ENCODE data around the gene ATP9A.

ATP9A gene

DNA sequence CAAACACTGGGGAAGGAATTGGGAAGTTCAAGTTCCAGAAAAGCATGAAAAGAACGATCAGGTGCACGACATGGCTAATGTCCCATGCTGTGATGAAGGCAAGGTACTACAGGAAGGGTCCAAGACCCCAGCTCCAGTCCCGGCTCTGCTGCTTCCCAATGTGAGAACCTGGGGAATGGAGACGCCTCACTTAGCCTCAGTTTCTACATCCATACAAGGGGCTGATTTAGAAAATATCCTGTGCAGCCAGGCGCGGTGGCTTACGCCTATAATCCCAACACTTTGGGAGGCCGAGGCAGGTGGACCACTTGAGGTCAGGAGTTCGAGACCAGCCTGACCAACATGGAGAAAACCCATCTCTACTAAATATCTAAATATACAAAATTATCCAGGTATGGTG, 144.9 kb downstream of the ATP9A start:
- H2BK120ac ChIP-seq (ENCODE audit: low read depth, low read length): no peak overlapping the region
- H2BK5ac ChIP-seq (ENCODE audit: low read length): no peak overlapping the region
- no peak overlapping the region for H3K14ac ChIP-seq (ENCODE audit: low read length)
- H2AFZ ChIP-seq (ENCODE audit: low read length): no peak overlapping the region
- no peak overlapping the region for H3K23ac ChIP-seq (ENCODE audit: low read depth, low read length, poor library complexity)
- H3K4me2 ChIP-seq (ENCODE audit: insufficient read depth, low read length, poor library complexity, severe bottlenecking): no peak overlapping the region
- H3K27me3 ChIP-seq (ENCODE audit: control insufficient read depth in 3 of 3, insufficient read depth in 3 of 3, low read depth in 1 of 3, low read length in 3 of 3): no peaks in the 10 kb centered on the region
- H3K18ac ChIP-seq (ENCODE audit: low read length): no peak overlapping the region
- DNase-seq (ENCODE audit: low spot score): no peak
- H4K8ac ChIP-seq (ENCODE audit: low read depth, low read length): no peak overlapping the region
- no peak overlapping the region for H2BK12ac ChIP-seq (ENCODE audit: low read length)
- peaks cover 0 to 8% of the 10 kb centered on the region in 2 donors for H3K4me1 ChIP-seq (ENCODE audit: control insufficient read depth in 2 of 2, insufficient read depth in 1 of 2, low read depth in 1 of 2, low read length in 2 of 2)
- H3K4me3 ChIP-seq (ENCODE audit: low read length in 2 of 2): no peak overlapping the region
- H3K36me3 ChIP-seq (replicated peaks in 1 of 2; ENCODE audit: control insufficient read depth in 2 of 2, insufficient read depth in 2 of 2, low read length in 2 of 2): peaks cover 0 to 46% of the 10 kb centered on the region in 2 donors
- no peak overlapping the region for H3K4ac ChIP-seq (ENCODE audit: low read length)
- H2BK15ac ChIP-seq (ENCODE audit: low read length): no peak overlapping the region
- no peak overlapping the region for H3K27ac ChIP-seq (replicated peaks; ENCODE audit: low read length)
- H3K9me3 ChIP-seq (replicated peaks in 1 of 2; ENCODE audit: control insufficient read depth in 2 of 2, insufficient read depth in 1 of 2, low read depth in 1 of 2, low read length in 2 of 2): no peaks in the 10 kb centered on the region
- no peak overlapping the region for H3K9ac ChIP-seq (ENCODE audit: low read depth, low read length, poor library complexity)
- no peak overlapping the region for H2AK5ac ChIP-seq (ENCODE audit: low read depth, low read length)
- no peak overlapping the region for H4K91ac ChIP-seq (ENCODE audit: low read depth, low read length, poor library complexity)
- H3K79me1 ChIP-seq (ENCODE audit: low read depth, low read length): no peaks in the 10 kb centered on the region
- WGBS, 2 donors (ENCODE audit: extremely low coverage in 2 of 2, insufficient read length in 2 of 2, insufficient replicate concordance in 1 of 2): no CpG with 5 or more reads among the region's 9 CpGs

DNA sequence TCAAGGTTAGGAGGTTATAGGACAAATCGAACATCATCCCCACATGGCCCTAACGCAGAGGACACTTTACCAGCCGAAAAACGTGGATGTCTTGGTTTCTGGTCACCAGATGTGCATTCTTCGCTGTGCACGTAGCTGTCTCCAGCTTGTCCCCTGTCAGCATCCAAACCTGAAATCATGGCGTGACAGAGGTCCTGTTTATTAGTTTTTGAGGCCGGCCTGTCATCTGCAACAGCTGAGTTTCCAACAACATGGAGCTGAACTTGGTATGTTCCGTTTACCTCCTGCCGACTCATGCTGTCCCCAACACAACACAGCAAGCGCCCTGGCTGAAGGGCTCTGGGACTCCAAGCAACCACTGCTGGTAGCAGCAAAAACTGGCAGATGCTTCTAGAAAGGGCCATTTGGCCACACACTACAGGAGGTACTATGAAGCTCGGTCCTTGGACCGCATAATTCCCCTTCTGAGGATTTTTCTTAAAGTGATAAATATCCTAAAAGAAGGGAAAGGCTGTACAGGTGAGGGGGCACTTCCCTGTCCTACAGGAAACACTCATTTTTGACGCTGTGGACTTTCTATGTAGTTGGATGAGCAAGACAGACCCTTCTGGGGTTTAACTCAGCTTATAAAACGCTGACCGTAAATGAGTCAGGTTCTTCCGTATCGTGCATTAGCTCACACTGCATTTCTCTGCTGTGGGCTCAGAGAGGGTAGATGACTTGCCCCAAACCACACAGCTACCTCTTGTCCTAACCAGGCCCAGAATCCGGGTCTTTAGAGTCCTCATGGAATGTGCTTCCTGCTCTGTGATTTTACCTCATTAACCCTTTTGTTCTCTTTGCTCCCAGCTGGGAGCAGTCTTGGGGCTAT, 146.0 kb downstream of the ATP9A start:
- Histone ChIP-seq H4K91ac (ENCODE audit: low read depth, low read length, poor library complexity) (no peak overlapping the region), H2AK5ac (ENCODE audit: low read depth, low read length) (no peak overlapping the region), H2BK15ac (ENCODE audit: low read length) (no peak overlapping the region), H2BK5ac (ENCODE audit: low read length) (no peak overlapping the region), H3K18ac (ENCODE audit: low read length) (no peak overlapping the region), H3K4me1 (ENCODE audit: control insufficient read depth in 2 of 2, insufficient read depth in 1 of 2, low read depth in 1 of 2, low read length in 2 of 2) (peaks cover 0 to 8% of the 10 kb centered on the region in 2 donors), H3K23ac (ENCODE audit: low read depth, low read length, poor library complexity) (no peak overlapping the region), H3K4me2 (ENCODE audit: insufficient read depth, low read length, poor library complexity, severe bottlenecking) (no peak overlapping the region), H2BK120ac (ENCODE audit: low read depth, low read length) (no peak overlapping the region), H3K4ac (ENCODE audit: low read length) (no peak overlapping the region), H3K9ac (ENCODE audit: low read depth, low read length, poor library complexity) (no peak overlapping the region), H4K8ac (ENCODE audit: low read depth, low read length) (no peak overlapping the region), H3K36me3 (replicated peaks in 1 of 2; ENCODE audit: control insufficient read depth in 2 of 2, insufficient read depth in 2 of 2, low read length in 2 of 2) (peaks cover 2 to 46% of the 10 kb centered on the region in 2 donors), H2BK12ac (ENCODE audit: low read length) (no peak overlapping the region), H3K14ac (ENCODE audit: low read length) (no peak overlapping the region), H3K9me3 (replicated peaks in 1 of 2; ENCODE audit: control insufficient read depth in 2 of 2, insufficient read depth in 1 of 2, low read depth in 1 of 2, low read length in 2 of 2) (no peaks in the 10 kb centered on the region), H3K79me1 (ENCODE audit: low read depth, low read length) (no peaks in the 10 kb centered on the region), H2AFZ (ENCODE audit: low read length) (no peak overlapping the region), H3K27ac (replicated peaks; ENCODE audit: low read length) (no peak overlapping the region), H3K27me3 (ENCODE audit: control insufficient read depth in 3 of 3, insufficient read depth in 3 of 3, low read depth in 1 of 3, low read length in 3 of 3) (no peaks in the 10 kb centered on the region), H3K4me3 (ENCODE audit: low read length in 2 of 2) (no peak overlapping the region)
- no peak for DNase-seq (ENCODE audit: low spot score)
- WGBS, 2 donors (ENCODE audit: extremely low coverage in 2 of 2, insufficient read length in 2 of 2, insufficient replicate concordance in 1 of 2): no CpG with 5 or more reads among the region's 19 CpGs

DNA sequence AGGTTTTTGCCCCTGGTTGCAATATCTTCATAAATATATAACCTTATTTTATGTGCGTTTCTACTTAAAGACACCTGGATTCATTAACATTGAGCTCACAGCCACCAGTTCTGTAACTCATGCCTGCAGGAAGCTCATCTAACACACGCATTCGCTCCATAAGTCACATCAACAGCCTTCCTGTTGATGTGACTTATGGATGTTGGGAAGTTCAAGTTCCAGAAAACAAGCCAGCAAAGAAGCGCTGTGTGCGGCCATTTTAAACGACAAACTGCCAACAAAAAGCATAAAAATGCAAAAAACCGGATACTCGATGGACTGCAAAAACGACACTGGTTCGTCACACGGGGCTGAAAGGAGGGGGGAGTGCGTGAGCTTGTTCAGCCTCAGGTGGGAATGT, 147.8 kb downstream of the ATP9A start:
- Histone ChIP-seq H3K79me1 (ENCODE audit: low read depth, low read length) (no peaks in the 10 kb centered on the region), H3K4me2 (ENCODE audit: insufficient read depth, low read length, poor library complexity, severe bottlenecking) (no peak overlapping the region), H3K9me3 (replicated peaks in 1 of 2; ENCODE audit: control insufficient read depth in 2 of 2, insufficient read depth in 1 of 2, low read depth in 1 of 2, low read length in 2 of 2) (no peaks in the 10 kb centered on the region), H3K4me1 (ENCODE audit: control insufficient read depth in 2 of 2, insufficient read depth in 1 of 2, low read depth in 1 of 2, low read length in 2 of 2) (peaks cover 0 to 8% of the 10 kb centered on the region in 2 donors), H4K8ac (ENCODE audit: low read depth, low read length) (no peak overlapping the region), H3K9ac (ENCODE audit: low read depth, low read length, poor library complexity) (no peak overlapping the region), H3K36me3 (replicated peaks in 1 of 2; ENCODE audit: control insufficient read depth in 2 of 2, insufficient read depth in 2 of 2, low read length in 2 of 2) (peaks cover 2 to 49% of the 10 kb centered on the region in 2 donors), H3K27ac (replicated peaks; ENCODE audit: low read length) (no peak overlapping the region), H2BK15ac (ENCODE audit: low read length) (no peak overlapping the region), H2BK12ac (ENCODE audit: low read length) (no peak overlapping the region), H2BK5ac (ENCODE audit: low read length) (no peak overlapping the region), H4K91ac (ENCODE audit: low read depth, low read length, poor library complexity) (no peak overlapping the region), H2BK120ac (ENCODE audit: low read depth, low read length) (no peak overlapping the region), H3K23ac (ENCODE audit: low read depth, low read length, poor library complexity) (no peak overlapping the region), H3K14ac (ENCODE audit: low read length) (no peak overlapping the region), H3K4ac (ENCODE audit: low read length) (no peak overlapping the region), H3K18ac (ENCODE audit: low read length) (no peak overlapping the region), H2AK5ac (ENCODE audit: low read depth, low read length) (no peak overlapping the region), H2AFZ (ENCODE audit: low read length) (no peak overlapping the region), H3K27me3 (ENCODE audit: control insufficient read depth in 3 of 3, insufficient read depth in 3 of 3, low read depth in 1 of 3, low read length in 3 of 3) (no peaks in the 10 kb centered on the region), H3K4me3 (ENCODE audit: low read length in 2 of 2) (no peak overlapping the region)
- DNase-seq (ENCODE audit: low spot score): no peak
- no CpG with 5 or more reads among the region's 12 CpGs for WGBS, 2 donors (ENCODE audit: extremely low coverage in 2 of 2, insufficient read length in 2 of 2, insufficient replicate concordance in 1 of 2)

DNA sequence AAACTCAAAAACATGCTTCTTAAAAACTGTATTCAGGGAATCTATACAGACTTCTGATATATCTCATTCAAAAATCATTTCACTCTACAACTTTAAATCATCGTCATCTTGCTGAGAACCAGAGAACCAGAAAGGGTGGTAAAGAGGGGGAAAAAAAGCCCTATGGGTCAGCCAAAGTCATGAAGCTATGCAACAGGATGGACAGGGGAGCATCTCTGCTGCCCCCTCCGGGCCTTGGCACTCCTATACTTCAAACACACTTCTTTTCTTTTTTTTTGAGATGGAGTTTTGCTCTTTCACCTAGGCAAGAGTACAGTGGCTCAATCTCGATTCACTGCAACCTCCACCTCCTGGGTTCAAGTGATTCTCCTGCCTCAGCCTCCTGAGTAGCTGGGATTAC, 152.1 kb downstream of the ATP9A start:
- no peak overlapping the region for H2BK5ac ChIP-seq (ENCODE audit: low read length)
- no peak overlapping the region for H3K27ac ChIP-seq (replicated peaks; ENCODE audit: low read length)
- no peak overlapping the region for H3K4me3 ChIP-seq (ENCODE audit: low read length in 2 of 2)
- H3K9ac ChIP-seq (ENCODE audit: low read depth, low read length, poor library complexity): no peak overlapping the region
- no peak overlapping the region for H3K4me2 ChIP-seq (ENCODE audit: insufficient read depth, low read length, poor library complexity, severe bottlenecking)
- no peaks in the 10 kb centered on the region for H3K4me1 ChIP-seq (ENCODE audit: control insufficient read depth in 2 of 2, insufficient read depth in 1 of 2, low read depth in 1 of 2, low read length in 2 of 2)
- H2AK5ac ChIP-seq (ENCODE audit: low read depth, low read length): no peak overlapping the region
- H2AFZ ChIP-seq (ENCODE audit: low read length): no peak overlapping the region
- H4K8ac ChIP-seq (ENCODE audit: low read depth, low read length): no peak overlapping the region
- H2BK12ac ChIP-seq (ENCODE audit: low read length): no peak overlapping the region
- no peak overlapping the region for H2BK15ac ChIP-seq (ENCODE audit: low read length)
- H3K14ac ChIP-seq (ENCODE audit: low read length): no peak overlapping the region
- no peak overlapping the region for H2BK120ac ChIP-seq (ENCODE audit: low read depth, low read length)
- no peak overlapping the region for H3K18ac ChIP-seq (ENCODE audit: low read length)
- no peaks in the 10 kb centered on the region for H3K27me3 ChIP-seq (ENCODE audit: control insufficient read depth in 3 of 3, insufficient read depth in 3 of 3, low read depth in 1 of 3, low read length in 3 of 3)
- peaks cover 2 to 49% of the 10 kb centered on the region in 2 donors for H3K36me3 ChIP-seq (replicated peaks in 1 of 2; ENCODE audit: control insufficient read depth in 2 of 2, insufficient read depth in 2 of 2, low read length in 2 of 2)
- H3K79me1 ChIP-seq (ENCODE audit: low read depth, low read length): no peaks in the 10 kb centered on the region
- no peak overlapping the region for H3K4ac ChIP-seq (ENCODE audit: low read length)
- H3K9me3 ChIP-seq (replicated peaks in 1 of 2; ENCODE audit: control insufficient read depth in 2 of 2, insufficient read depth in 1 of 2, low read depth in 1 of 2, low read length in 2 of 2): no peaks in the 10 kb centered on the region
- no peak overlapping the region for H4K91ac ChIP-seq (ENCODE audit: low read depth, low read length, poor library complexity)
- DNase-seq (ENCODE audit: low spot score): no peak
- WGBS, 2 donors (ENCODE audit: extremely low coverage in 2 of 2, insufficient read length in 2 of 2, insufficient replicate concordance in 1 of 2): no CpG with 5 or more reads among the region's 3 CpGs
- no peak overlapping the region for H3K23ac ChIP-seq (ENCODE audit: low read depth, low read length, poor library complexity)
